Esophagus squamous epithelium (tissue), 4 donors: ENCODE results near the gene MAG.

Experiments
- POLR2A ChIP-seq, 4 donors: fragments of 450-650 bp; IDR thresholded peaks; one replicate each; pipeline ENCODE4 v1.6.1; 2017; ENCODE audit warnings: antibody characterized with exemption in 4 of 4, mild to moderate bottlenecking in 4 of 4, moderate library complexity in 3 of 4
- TF ChIP-seq, protein P1 (sequence below), 6 experiments: fragments of 450-650 bp in 4 of 6; fragments of 200-600 bp in 2 of 6; sonication (generic) in 2 of 6; IDR thresholded peaks; one replicate each; pipeline ENCODE4 v1.5.1; 2016 to 2019; ENCODE audit warnings: antibody characterized with exemption in 6 of 6, mild to moderate bottlenecking in 4 of 6, moderate library complexity in 4 of 6

- TF ChIP-seq, protein P1, sequence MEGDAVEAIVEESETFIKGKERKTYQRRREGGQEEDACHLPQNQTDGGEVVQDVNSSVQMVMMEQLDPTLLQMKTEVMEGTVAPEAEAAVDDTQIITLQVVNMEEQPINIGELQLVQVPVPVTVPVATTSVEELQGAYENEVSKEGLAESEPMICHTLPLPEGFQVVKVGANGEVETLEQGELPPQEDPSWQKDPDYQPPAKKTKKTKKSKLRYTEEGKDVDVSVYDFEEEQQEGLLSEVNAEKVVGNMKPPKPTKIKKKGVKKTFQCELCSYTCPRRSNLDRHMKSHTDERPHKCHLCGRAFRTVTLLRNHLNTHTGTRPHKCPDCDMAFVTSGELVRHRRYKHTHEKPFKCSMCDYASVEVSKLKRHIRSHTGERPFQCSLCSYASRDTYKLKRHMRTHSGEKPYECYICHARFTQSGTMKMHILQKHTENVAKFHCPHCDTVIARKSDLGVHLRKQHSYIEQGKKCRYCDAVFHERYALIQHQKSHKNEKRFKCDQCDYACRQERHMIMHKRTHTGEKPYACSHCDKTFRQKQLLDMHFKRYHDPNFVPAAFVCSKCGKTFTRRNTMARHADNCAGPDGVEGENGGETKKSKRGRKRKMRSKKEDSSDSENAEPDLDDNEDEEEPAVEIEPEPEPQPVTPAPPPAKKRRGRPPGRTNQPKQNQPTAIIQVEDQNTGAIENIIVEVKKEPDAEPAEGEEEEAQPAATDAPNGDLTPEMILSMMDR (IDR thresholded peaks at IDR 0.05), result no peak
- TF ChIP-seq POLR2A (IDR thresholded peaks at IDR 0.05), result no peak
Observed at GRCh38 chr19:35331551-35332214, 39.7 kb downstream of the MAG start.
